Kidney (tissue), 14 donors: Measurements from ENCODE around the gene TTLL9. TPM values are rescaled to one million over a fixed set of nuclear protein-coding genes. Genes with fewer than 3 reads are reported as not detected.

ENCODE experiments used
- DNase-seq, 5 donors: peaks; one replicate each; pipeline ENCODE4 v3.0.0-alpha.2; 2013 to 2020
- FAIRE-seq: peaks from 2 replicates; lab custom pipeline; 2012; peaks lifted over from hg19 to GRCh38; lab: Jason Lieb, UNC
- H3K27ac ChIP-seq, 2 donors: one replicate each; pipeline ENCODE4 v1.7.0; 2013; ENCODE audit warnings: low read depth in 2 of 2, low read length in 2 of 2, inconsistent platforms in 1 of 2
- H3K27me3 ChIP-seq: one replicate; pipeline ENCODE4 v1.7.1; 2013; ENCODE audit warnings: low read length, inconsistent platforms; ENCODE audit not compliant: control insufficient read depth, insufficient read depth
- H3K36me3 ChIP-seq, 3 donors: one replicate each; pipeline versions ENCODE4 v1.7.0 to v1.7.1; 2013; ENCODE audit warnings: low read length in 3 of 3, control low read depth in 1 of 3, inconsistent platforms in 1 of 3; ENCODE audit not compliant: insufficient read depth in 3 of 3, control insufficient read depth in 2 of 3
- H3K4me1 ChIP-seq, 3 donors: one replicate each; pipeline versions ENCODE4 v1.7.0 to v1.7.1; 2013; ENCODE audit warnings: low read length in 3 of 3, inconsistent platforms in 1 of 3, low read depth in 1 of 3; ENCODE audit not compliant: control insufficient read depth in 2 of 3, insufficient read depth in 2 of 3
- H3K4me3 ChIP-seq, 3 donors: one replicate each; pipeline versions ENCODE4 v1.7.0 to v1.8.1; 2013; ENCODE audit warnings: low read length in 3 of 3, control low read depth in 1 of 3, inconsistent platforms in 1 of 3
- H3K9ac ChIP-seq, 3 donors: one replicate each; pipeline versions ENCODE4 v1.7.0 to v1.7.1; 2013; ENCODE audit warnings: low read length in 3 of 3, control low read depth in 1 of 3, inconsistent platforms in 1 of 3
- H3K9me3 ChIP-seq, 3 donors: one replicate each; pipeline versions ENCODE4 v1.7.0 to v1.7.1; 2013; ENCODE audit warnings: low read length in 3 of 3, control low read depth in 1 of 3, inconsistent platforms in 1 of 3; ENCODE audit not compliant: control insufficient read depth in 2 of 3, insufficient read depth in 1 of 3
- CTCF ChIP-seq: IDR thresholded peaks from 3 replicates; pipeline ENCODE4 v1.5.1; 2012; ENCODE audit warnings: mild to moderate bottlenecking, moderate library complexity, borderline replicate concordance; ENCODE audit not compliant: insufficient read depth; ENCODE audit errors: extremely low read depth
- intact Hi-C: fragments of 100-400 bp; cut with DNase I; formaldehyde crosslinking; loops from one replicate; pipeline ENCODE4 v1.11.1; 2022
- polyA plus RNA-seq: library from polyadenylated mRNA; stranded (reverse); fragments of 350-450 nt; fragmentation: Illumina TruSeq; extraction: RNeasy Lipid Tissue Mini Kit (QIAGEN cat#74804); gene quantifications from one replicate; pipeline ENCODE4 v1.2.3, GENCODE V29; 2014; ENCODE audit warnings: low read depth, low replicate concordance; ENCODE audit not compliant: insufficient read depth
- total RNA-seq: library from RNA; stranded (reverse); fragmentation: NEBNext Ultra II Directional; extraction: Animal tissue kit (Norgen Biotek cat#: 25700); gene quantifications from one replicate; pipeline ENCODE4 v1.2.1, GENCODE V29; 2021
- donor health status: control.
- donor health status: control.
- donor health status: control.
- donor health status: control.
- donor health status: control.
- donor health status: DM: yes; HTN: yes; CAD: no.
- donor health status: Normal renal cell carcinoma (clear cell type).

Gene TTLL9
- total and polyA plus RNA-seq, 2 donors from 2014 or later, result 0.82 to 1.9 TPM

GRCh38 chr20:31930779-31931178, 60.3 kb downstream of the TTLL9 start:
- Histone ChIP-seq H3K27ac (no peak overlapping the region), H3K9me3 (no peaks in the 10 kb centered on the region), H3K4me1 (no peaks in the 10 kb centered on the region), H3K4me3 (no peak overlapping the region), H3K27me3 (no peaks in the 10 kb centered on the region), H3K36me3 (no peaks in the 10 kb centered on the region), H3K9ac (no peak overlapping the region)
- no peak for DNase-seq
- no peak for FAIRE-seq
- intact Hi-C loops, result no loop called here
- TF ChIP-seq CTCF, result no peak

GRCh38 chr20:31933698-31934097, 63.3 kb downstream of the TTLL9 start:
- no peaks in the 10 kb centered on the region for H3K4me1 ChIP-seq
- intact Hi-C loops, result no loop called here
- no peak for TF ChIP-seq CTCF
- no peaks in the 10 kb centered on the region for H3K27me3 ChIP-seq
- no peaks in the 10 kb centered on the region for H3K9me3 ChIP-seq
- H3K9ac ChIP-seq, result no peak overlapping the region
- DNase-seq, result no peak
- FAIRE-seq, result no peak
- H3K27ac ChIP-seq, result no peak overlapping the region
- no peak overlapping the region for H3K4me3 ChIP-seq
- no peaks in the 10 kb centered on the region for H3K36me3 ChIP-seq

DNA sequence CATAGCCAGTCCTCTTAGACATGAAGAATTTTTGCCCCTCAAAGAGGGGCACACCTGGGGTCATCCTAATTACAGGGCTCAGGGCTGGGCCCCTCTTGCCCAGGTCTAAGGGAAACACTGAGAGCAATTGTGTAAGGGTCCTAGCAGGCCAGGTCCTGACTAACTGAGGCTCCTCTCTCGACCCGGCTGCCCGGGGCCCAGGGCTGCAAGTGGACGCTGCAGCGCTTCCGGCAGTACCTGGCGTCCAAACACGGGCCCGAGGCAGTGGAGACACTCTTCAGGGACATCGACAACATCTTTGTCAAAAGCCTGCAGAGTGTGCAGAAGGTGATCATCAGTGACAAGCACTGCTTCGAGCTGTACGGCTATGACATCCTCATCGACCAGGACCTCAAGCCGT, 64.1 kb downstream of the TTLL9 start:
- Histone ChIP-seq H3K27ac (no peak overlapping the region), H3K4me3 (no peak overlapping the region), H3K4me1 (no peaks in the 10 kb centered on the region), H3K9ac (no peak overlapping the region), H3K27me3 (no peaks in the 10 kb centered on the region), H3K36me3 (no peaks in the 10 kb centered on the region), H3K9me3 (no peaks in the 10 kb centered on the region)
- intact Hi-C loops, result no loop called here
- TF ChIP-seq CTCF, result no peak
- FAIRE-seq (no peak), DNase-seq (no peak)
